SK-N-SH (cell line): Measurements from ENCODE around the gene CXCR5. TPM values are rescaled to one million over a fixed set of nuclear protein-coding genes. Genes with fewer than 3 reads are reported as not detected.

Source experiments
- CTCF ChIA-PET: fragments of 300-600, 350-600 bp; formaldehyde crosslinking; extraction: SDS; loops from one replicate; lab custom pipeline; 2021; lab: Yijun Ruan, JAX
- POLR2A ChIA-PET: fragments of 350-600 bp; sonication (Branson Sonifier 250); formaldehyde crosslinking; extraction: SDS; loops from one replicate; lab custom pipeline; 2020; ENCODE audit warnings: antibody characterized with exemption, inconsistent platforms; lab: Yijun Ruan, JAX
- DNase-seq: peaks from one replicate; pipeline ENCODE4 v3.0.0; 2012
- H2AFZ ChIP-seq: fragments of 200-600 bp; sonication (generic); 2 replicates; pipeline ENCODE4 v1.8.1; 2016; ENCODE audit warnings: antibody characterized with exemption, mild to moderate bottlenecking, low read depth
- H3F3A ChIP-seq: fragments of 200-600 bp; sonication (generic); replicated peaks from 2 replicates; pipeline ENCODE3; 2016; ENCODE audit warnings: antibody characterized with exemption, mild to moderate bottlenecking; ENCODE audit not compliant: insufficient read depth
- H3K27ac ChIP-seq, 2 experiments: fragments of 200-500 bp in 1 of 2; fragments of 200-600 bp in 1 of 2; sonication (Bioruptor generic) in 1 of 2; sonication (generic), shearing (Covaris generic) in 1 of 2; 2 replicates each; pipeline versions ENCODE4 v1.5.1 to v1.6.1; 2014 to 2016; ENCODE audit warnings: low read depth in 2 of 2, inconsistent platforms in 1 of 2, low read length in 1 of 2, mild to moderate bottlenecking in 1 of 2, mixed read lengths in 1 of 2
- H3K27me3 ChIP-seq: fragments of 200-600 bp; sonication (generic), shearing (Covaris generic); 2 replicates; pipeline ENCODE4 v1.6.1; 2016; ENCODE audit warnings: mixed run types; ENCODE audit not compliant: insufficient read depth
- H3K36me3 ChIP-seq, 2 experiments: fragments of 200-500 bp in 1 of 2; fragments of 200-600 bp in 1 of 2; sonication (Bioruptor generic) in 1 of 2; sonication (generic) in 1 of 2; replicated peaks in 1 of 2; 2 replicates each; pipeline versions ENCODE3 to v1.5.1; 2014 to 2016; ENCODE audit warnings: low read length in 1 of 2, mild to moderate bottlenecking in 1 of 2; ENCODE audit not compliant: insufficient read depth in 2 of 2, control insufficient read depth in 1 of 2
- H3K4me1 ChIP-seq, 2 experiments: fragments of 200-500 bp in 1 of 2; fragments of 200-600 bp in 1 of 2; sonication (Bioruptor generic) in 1 of 2; sonication (generic), shearing (Covaris generic) in 1 of 2; 2 replicates each; pipeline versions ENCODE4 v1.5.1 to v1.6.1; 2014 to 2016; ENCODE audit warnings: low read depth in 1 of 2, low read length in 1 of 2, mixed run types in 1 of 2; ENCODE audit not compliant: insufficient read depth in 2 of 2, control insufficient read depth in 1 of 2
- H3K4me2 ChIP-seq: fragments of 200-600 bp; sonication (generic), shearing (Covaris generic); 2 replicates; pipeline ENCODE4 v1.6.1; 2017; ENCODE audit warnings: mixed run types
- H3K4me3 ChIP-seq, 2 experiments: fragments of 200-500 bp in 1 of 2; fragments of 200-600 bp in 1 of 2; sonication (Bioruptor generic) in 1 of 2; sonication (generic), shearing (Covaris generic) in 1 of 2; 2 replicates each; pipeline versions ENCODE4 v1.5.1 to v1.8.1; 2014 to 2016; ENCODE audit warnings: low read depth in 2 of 2, inconsistent platforms in 1 of 2, low read length in 1 of 2, mild to moderate bottlenecking in 1 of 2, mixed read lengths in 1 of 2, moderate library complexity in 1 of 2
- H3K79me2 ChIP-seq: fragments of 200-600 bp; sonication (generic); 2 replicates; pipeline ENCODE4 v1.8.1; 2017; ENCODE audit warnings: mild to moderate bottlenecking; ENCODE audit not compliant: insufficient read depth
- H3K9ac ChIP-seq: fragments of 200-600 bp; sonication (generic); 2 replicates; pipeline ENCODE4 v1.6.1; 2017; ENCODE audit warnings: mixed run types
- H3K9me2 ChIP-seq: fragments of 200-600 bp; sonication (generic); 2 replicates; pipeline ENCODE4 v1.6.1; 2017; ENCODE audit warnings: mixed run types
- H3K9me3 ChIP-seq: fragments of 200-600 bp; sonication (generic); 2 replicates; pipeline ENCODE4 v1.6.1; 2017; ENCODE audit warnings: mixed run types, mild to moderate bottlenecking, moderate library complexity
- H4K20me1 ChIP-seq: fragments of 200-600 bp; sonication (generic); 2 replicates; pipeline ENCODE4 v1.6.1; 2017; ENCODE audit warnings: mild to moderate bottlenecking, mixed run types; ENCODE audit not compliant: insufficient read depth
- CHD2 ChIP-seq: fragments of 150-350 bp; IDR thresholded peaks from 2 replicates; pipeline ENCODE4 v1.6.1; 2018; ENCODE audit warnings: low read length; ENCODE audit not compliant: partially characterized antibody
- RCOR1 ChIP-seq: fragments of 150-350 bp; IDR thresholded peaks from 2 replicates; pipeline ENCODE4 v1.6.1; 2017; ENCODE audit warnings: antibody characterized with exemption, low read length
- TCF12 ChIP-seq: IDR thresholded peaks from 2 replicates; pipeline ENCODE4 v1.4.0; 2012
- YY1 ChIP-seq: IDR thresholded peaks from 2 replicates; pipeline ENCODE4 v1.4.0; 2012; ENCODE audit warnings: low read depth, mild to moderate bottlenecking
- WGBS: methylation state at CpG from one replicate; pipeline ENCODE4 v1.1.6; 2017; ENCODE audit warnings: low lambda C conversion rate; 5-methylcytosine and 5-hydroxymethylcytosine counted together
- polyA plus RNA-seq, 3 experiments: library from polyadenylated mRNA; depleted of rRNA; stranded (reverse); fragments of >200 nt; gene quantifications; 2 replicates each; pipeline ENCODE4 v1.2.3, GENCODE V29; 2012
- TF ChIP-seq, protein P1 (sequence below): fragments of 200-600 bp; sonication (generic); IDR thresholded peaks from 2 replicates; pipeline ENCODE4 v1.6.1; 2017; ENCODE audit warnings: antibody characterized with exemption, mild to moderate bottlenecking, moderate library complexity
- TF ChIP-seq, protein P2 (sequence below): IDR thresholded peaks from 2 replicates; pipeline ENCODE4 v1.4.0; 2012; ENCODE audit warnings: low read depth, borderline replicate concordance
- TF ChIP-seq, protein P3 (sequence below): fragments of 150-350 bp; IDR thresholded peaks from 2 replicates; pipeline ENCODE4 v1.6.1; 2017; ENCODE audit warnings: antibody characterized with exemption, low read length, low read depth, borderline replicate concordance

CXCR5 gene
- polyA plus RNA-seq, 1 of the 3 experiments (the other 2 are of a cell fraction): 0.02 TPM

DNA sequence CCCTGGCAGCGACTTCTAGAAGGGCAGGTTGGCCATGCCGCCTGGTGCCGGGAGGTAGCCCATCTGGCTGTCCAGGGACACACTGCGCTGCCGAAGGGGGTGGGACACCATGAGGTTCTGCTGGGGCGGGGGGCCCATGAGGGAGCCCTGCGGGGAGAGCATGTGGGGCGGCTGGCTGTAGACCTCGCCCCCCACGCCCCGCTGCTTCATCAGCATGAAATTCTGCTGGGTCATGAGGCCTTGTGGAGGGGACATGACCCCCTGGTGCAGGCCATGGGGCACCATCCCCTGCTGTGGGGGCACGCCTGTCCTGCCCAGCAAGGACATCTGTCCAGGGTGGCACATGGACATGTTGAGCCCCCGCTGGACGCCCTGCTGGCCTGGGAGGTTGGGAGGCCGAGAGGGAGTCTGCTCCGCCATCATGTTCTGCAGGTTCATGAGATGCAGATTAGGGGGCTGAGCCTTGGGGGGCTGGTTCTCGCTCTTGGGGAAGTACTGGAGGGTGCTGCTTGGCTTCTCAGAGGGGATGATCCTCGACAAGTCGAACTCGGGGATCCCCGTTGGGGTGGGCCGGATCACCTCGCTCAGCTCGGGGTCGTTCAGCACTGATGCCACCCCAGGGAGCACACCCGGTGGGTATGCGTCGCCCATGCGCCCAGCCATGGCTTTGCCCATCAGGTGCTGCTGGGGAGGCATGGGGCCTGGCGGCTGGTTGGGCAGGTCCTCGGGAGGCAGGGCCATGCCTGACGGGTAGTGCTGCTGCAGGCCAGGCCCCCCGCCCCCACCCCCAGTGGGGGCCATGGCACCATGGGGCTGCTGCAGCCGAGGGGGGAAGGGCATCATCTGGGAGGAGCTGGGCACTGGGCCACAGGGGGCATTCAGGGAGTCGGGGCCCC lies 15.0 kb downstream of the CXCR5 start:
- no peak overlapping the region for H3K4me2 ChIP-seq
- TF ChIP-seq CHD2 (no peak), YY1 (no peak), TCF12 (no peak)
- TF ChIP-seq, protein P1, sequence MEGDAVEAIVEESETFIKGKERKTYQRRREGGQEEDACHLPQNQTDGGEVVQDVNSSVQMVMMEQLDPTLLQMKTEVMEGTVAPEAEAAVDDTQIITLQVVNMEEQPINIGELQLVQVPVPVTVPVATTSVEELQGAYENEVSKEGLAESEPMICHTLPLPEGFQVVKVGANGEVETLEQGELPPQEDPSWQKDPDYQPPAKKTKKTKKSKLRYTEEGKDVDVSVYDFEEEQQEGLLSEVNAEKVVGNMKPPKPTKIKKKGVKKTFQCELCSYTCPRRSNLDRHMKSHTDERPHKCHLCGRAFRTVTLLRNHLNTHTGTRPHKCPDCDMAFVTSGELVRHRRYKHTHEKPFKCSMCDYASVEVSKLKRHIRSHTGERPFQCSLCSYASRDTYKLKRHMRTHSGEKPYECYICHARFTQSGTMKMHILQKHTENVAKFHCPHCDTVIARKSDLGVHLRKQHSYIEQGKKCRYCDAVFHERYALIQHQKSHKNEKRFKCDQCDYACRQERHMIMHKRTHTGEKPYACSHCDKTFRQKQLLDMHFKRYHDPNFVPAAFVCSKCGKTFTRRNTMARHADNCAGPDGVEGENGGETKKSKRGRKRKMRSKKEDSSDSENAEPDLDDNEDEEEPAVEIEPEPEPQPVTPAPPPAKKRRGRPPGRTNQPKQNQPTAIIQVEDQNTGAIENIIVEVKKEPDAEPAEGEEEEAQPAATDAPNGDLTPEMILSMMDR: no peak
- TF ChIP-seq, protein P2, sequence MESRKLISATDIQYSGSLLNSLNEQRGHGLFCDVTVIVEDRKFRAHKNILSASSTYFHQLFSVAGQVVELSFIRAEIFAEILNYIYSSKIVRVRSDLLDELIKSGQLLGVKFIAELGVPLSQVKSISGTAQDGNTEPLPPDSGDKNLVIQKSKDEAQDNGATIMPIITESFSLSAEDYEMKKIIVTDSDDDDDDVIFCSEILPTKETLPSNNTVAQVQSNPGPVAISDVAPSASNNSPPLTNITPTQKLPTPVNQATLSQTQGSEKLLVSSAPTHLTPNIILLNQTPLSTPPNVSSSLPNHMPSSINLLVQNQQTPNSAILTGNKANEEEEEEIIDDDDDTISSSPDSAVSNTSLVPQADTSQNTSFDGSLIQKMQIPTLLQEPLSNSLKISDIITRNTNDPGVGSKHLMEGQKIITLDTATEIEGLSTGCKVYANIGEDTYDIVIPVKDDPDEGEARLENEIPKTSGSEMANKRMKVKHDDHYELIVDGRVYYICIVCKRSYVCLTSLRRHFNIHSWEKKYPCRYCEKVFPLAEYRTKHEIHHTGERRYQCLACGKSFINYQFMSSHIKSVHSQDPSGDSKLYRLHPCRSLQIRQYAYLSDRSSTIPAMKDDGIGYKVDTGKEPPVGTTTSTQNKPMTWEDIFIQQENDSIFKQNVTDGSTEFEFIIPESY: no peak
- TF ChIP-seq, protein P3, sequence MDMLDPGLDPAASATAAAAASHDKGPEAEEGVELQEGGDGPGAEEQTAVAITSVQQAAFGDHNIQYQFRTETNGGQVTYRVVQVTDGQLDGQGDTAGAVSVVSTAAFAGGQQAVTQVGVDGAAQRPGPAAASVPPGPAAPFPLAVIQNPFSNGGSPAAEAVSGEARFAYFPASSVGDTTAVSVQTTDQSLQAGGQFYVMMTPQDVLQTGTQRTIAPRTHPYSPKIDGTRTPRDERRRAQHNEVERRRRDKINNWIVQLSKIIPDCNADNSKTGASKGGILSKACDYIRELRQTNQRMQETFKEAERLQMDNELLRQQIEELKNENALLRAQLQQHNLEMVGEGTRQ: no peak
- no peaks in the 10 kb centered on the region for H3K9me3 ChIP-seq
- CTCF ChIA-PET: interaction anchor here (0.9 to 1.4 kb wide), 4 partner anchors 8 to 32 kb away, joined by 3 to 4 read pairs (median 3); no protein-coding TSS in a partner anchor
- H3F3A ChIP-seq: no peaks in the 10 kb centered on the region
- H3K27me3 ChIP-seq: no peaks in the 10 kb centered on the region
- POLR2A ChIA-PET: no interaction called here
- no peaks in the 10 kb centered on the region for H3K9me2 ChIP-seq
- H3K27ac ChIP-seq: no peak overlapping the region
- H3K4me3 ChIP-seq: no peak overlapping the region
- H3K36me3 ChIP-seq: peaks cover 10 to 41% of the 10 kb centered on the region in 2 experiments
- H4K20me1 ChIP-seq: peaks cover 29% of the 10 kb centered on the region
- H2AFZ ChIP-seq: no peak overlapping the region
- H3K9ac ChIP-seq: no peak overlapping the region
- WGBS: 93% methylated on average over 3 of the region's 35 CpGs
- no peaks in the 10 kb centered on the region; a peak in 1 of 4 replicates for H3K4me1 ChIP-seq
- H3K79me2 ChIP-seq: peaks cover 27% of the 10 kb centered on the region
- no peak for DNase-seq

DNA sequence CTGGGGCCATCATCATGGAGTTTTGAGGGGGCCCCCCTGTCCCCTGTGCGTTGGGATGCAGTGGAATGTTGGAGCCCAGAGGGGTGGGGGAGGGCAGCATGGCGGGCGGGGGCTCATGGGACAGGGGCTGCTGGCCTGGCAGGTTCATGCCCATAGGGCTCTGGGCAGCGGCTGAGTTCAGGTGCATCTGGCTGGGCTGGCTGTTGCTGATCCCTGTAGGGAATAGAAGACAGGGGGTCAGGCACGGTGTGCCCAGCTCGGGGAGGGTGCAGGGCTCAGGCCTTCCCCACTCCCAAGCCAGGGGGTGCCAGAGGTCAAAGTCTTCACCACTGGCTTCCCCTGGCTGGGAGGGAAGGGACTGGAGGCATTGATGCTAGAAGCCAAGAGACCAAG lies 15.6 kb downstream of the CXCR5 start:
- DNase-seq: no peak
- 100% methylated on average over 1 of the region's 6 CpGs for WGBS
- ChIA-PET CTCF (interaction anchor here (1.0 kb wide), 1 partner anchor 31 kb away, joined by 3 read pairs; no protein-coding TSS in a partner anchor), POLR2A (no interaction called here)
- H3K27ac ChIP-seq: no peak overlapping the region
- no peaks in the 10 kb centered on the region for H3K9me2 ChIP-seq
- TF ChIP-seq RCOR1 (no peak), CHD2 (no peak)
- H3F3A ChIP-seq: peaks cover 3% of the 10 kb centered on the region
- H3K4me2 ChIP-seq: no peak overlapping the region
- H3K27me3 ChIP-seq: no peaks in the 10 kb centered on the region
- no peak overlapping the region for H3K4me3 ChIP-seq
- no peak overlapping the region for H2AFZ ChIP-seq
- peaks cover 33% of the 10 kb centered on the region for H3K79me2 ChIP-seq
- H4K20me1 ChIP-seq: peaks cover 33% of the 10 kb centered on the region
- H3K36me3 ChIP-seq: peaks cover 17 to 43% of the 10 kb centered on the region in 2 experiments
- H3K4me1 ChIP-seq: no peaks in the 10 kb centered on the region; a peak in 1 of 4 replicates
- H3K9ac ChIP-seq: no peak overlapping the region
- H3K9me3 ChIP-seq: no peaks in the 10 kb centered on the region
